ENCODE data around the gene EEF2KMT.
A peak's percentile ranks its signal among the peaks of the same experiment; 100 is the strongest.
"Not testable (repeated sequence)": the region's sequence is repeated elsewhere in the genome, so short reads cannot be mapped to it uniquely, and the experiment has no call there.

The EEF2KMT gene

DNA sequence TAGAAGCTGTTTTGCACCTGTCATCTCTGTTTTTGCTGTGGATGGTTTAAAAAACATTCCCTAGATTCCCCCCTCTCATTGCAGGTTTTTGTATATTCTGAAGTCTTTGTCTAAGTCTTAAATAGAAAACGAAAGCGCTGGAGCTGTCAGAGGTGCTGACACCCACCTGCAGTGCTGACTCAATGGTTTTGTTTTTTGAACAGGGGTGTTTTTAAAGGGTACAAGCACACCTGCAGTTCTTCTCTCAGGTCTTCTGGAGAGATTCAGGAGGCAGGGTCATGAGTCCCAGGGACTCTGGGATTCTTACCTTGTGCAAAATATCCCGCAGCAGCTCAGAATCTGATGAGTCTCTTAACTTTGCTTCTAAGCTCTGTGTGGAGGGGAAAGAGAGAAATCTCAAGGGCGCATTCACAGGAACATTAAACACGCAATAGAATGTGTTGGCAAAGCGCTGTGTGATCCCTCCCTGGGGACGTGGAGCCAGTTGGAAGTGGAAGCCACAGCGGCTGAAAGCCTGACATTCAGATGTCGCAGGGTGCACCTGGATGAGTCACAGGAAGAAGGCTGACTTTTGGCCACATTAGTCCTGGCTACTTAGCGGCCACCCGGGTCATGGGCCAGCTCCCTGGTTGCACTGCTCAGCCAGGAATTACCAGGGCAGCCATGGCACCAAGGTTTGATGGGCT, 2.3 kb downstream of the EEF2KMT start:
- DNase-seq: not testable (repeated sequence)

GRCh38 chr16:5093746-5094145, 3.8 kb downstream of the EEF2KMT start:
- not testable (repeated sequence) for DNase-seq

DNA sequence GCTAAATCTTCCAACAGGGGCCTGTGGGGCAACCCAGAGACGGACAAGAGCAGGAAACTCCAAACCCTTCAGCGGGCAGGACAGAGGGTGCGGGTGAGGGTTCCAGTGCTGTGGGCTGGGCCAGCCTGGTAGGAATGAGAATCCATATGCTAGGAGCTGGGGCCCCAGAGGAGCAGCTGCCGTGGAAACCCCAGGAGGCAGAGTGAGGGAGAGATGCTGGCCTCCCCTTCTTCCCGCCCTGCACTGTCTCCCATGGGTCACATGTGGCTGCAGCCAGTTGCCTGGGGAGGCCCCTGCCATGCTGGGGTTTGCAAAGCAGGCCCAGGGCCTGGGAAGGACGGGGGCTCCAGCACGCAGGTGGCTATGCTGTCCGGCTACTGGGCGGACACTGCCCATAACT, 4.5 kb downstream of the EEF2KMT start:
- DNase-seq: not testable (repeated sequence)

DNA sequence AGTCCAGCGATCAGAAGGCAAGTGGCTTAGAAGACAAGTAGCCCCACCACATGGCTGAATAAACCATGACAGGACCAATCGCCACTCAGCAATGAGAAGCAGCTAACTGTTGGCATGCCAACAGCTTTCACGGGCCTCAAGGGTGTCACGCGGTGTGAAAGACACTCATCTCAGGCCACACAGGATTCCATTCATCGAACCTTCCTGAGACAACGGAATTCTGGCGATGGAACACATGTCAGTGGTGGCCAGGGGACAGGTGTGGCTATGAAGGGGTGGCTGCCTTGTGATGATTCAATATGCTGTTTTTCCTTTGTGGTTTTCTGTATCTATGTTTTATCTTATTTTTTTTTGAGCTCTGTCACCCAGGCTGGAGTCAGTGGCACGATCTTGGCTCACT, 7.0 kb downstream of the EEF2KMT start:
- DNase-seq: peak; percentile 12

DNA sequence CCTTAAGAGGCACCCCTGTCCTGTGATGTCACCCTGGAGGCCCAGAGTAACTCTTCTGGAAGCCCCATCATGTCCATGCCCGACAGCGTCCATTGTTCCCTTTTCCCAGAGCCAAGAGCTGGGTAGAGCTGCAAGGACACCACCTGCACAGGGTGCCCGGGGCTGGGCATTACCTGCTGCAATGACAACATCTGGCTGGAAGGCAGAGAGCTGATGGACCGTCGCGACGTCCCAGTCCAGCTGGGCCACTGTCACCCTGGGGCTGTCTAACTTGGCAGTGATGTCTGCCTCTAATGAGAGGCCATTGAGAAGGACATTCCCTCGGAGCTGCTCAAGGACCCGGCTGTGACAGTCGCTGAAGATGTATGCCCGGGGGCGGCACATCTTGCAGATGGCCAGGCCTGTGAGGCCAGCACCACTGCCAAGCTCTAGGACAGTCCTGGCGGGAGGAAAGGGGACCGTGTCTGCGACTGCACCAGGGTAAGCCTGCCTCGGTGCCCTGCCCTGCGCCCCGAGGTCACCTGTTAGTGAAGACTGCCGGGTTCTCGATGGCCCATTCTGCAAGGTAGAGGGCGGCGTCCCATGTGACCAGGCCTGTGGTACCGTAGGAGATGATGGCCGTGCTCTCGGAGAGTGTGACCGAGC, 7.6 kb downstream of the EEF2KMT start:
- DNase-seq: not testable (repeated sequence)

GRCh38 chr16:5088936-5089335, 8.7 kb downstream of the EEF2KMT start:
- not testable (repeated sequence) for DNase-seq

DNA sequence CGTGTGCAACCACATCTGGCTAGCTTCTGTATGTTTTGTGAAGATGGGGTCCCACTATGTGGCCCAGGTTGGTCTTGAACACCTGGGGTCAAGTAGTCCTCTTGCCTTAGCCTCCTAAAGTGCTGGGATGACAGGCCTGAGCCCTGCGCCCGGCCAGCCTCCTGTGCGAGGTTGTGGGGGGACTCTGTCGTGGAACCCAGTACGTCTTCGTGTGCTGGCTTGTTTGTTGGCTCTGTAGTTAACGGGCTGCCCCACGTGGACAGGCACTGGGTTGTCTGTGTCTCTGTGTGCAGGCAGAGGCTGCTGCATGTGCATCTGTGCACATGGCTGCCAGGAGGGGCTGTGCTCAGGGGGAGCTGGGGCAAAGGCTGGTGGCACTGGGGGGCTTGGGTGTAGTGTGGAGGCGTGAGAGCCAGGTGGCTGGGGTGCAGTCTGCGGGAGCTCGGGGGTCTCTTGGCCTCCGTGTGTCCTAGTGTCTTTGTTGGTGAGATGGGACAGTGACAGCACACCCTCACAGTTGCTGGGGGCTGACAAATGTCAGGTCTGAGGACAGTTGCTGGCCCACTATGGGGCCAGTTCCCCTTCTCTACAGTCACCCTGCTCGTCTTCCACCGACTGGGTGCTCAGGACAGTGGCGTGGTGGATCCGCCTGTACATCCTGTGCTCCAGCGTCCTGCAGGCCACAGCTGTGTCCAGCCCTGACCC, 9.4 kb downstream of the EEF2KMT start:
- DNase-seq: not testable (repeated sequence)

- not testable (repeated sequence) for DNase-seq
Observed at GRCh38 chr16:5085716-5086115, 11.9 kb downstream of the EEF2KMT start.

- peak; percentile 41 for DNase-seq
Observed at GRCh38 chr16:5084802-5085201, 12.8 kb downstream of the EEF2KMT start.

- DNase-seq: not testable (repeated sequence)
Observed at GRCh38 chr16:5084099-5084731, 13.4 kb downstream of the EEF2KMT start.

GRCh38 chr16:5083646-5084045, 13.9 kb downstream of the EEF2KMT start:
- not testable (repeated sequence) for DNase-seq

DNA sequence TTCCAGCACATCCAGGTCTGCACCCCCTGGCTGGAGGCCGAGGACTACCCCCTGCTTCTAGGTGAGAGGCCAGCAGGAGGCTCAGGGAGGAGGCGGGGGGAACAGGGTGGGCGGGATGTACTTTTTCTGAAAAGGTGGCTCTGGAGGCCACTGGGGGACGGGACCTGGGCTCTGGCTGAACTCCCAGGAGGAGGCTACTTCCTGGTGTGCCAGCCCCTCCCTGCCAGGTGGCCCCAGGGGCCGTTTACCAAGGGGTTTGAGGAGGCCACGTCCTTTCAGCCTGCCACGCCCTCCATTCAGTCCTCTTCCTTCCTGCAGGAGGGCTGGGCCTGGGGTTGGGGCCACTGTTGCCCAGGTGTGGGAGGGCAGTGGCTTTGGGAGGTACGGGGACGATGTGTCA, 16.6 kb downstream of the EEF2KMT start:
- DNase-seq: not testable (repeated sequence)

- not testable (repeated sequence) for DNase-seq
Observed at GRCh38 chr16:5080461-5080860, 17.1 kb downstream of the EEF2KMT start.

- no peak for DNase-seq
Observed at GRCh38 chr16:5078626-5079025, 19.0 kb downstream of the EEF2KMT start.

- no peak for DNase-seq
Observed at GRCh38 chr16:5077304-5077703, 20.3 kb downstream of the EEF2KMT start.

GRCh38 chr16:5075637-5076036, 22.0 kb downstream of the EEF2KMT start:
- DNase-seq: no peak

DNA sequence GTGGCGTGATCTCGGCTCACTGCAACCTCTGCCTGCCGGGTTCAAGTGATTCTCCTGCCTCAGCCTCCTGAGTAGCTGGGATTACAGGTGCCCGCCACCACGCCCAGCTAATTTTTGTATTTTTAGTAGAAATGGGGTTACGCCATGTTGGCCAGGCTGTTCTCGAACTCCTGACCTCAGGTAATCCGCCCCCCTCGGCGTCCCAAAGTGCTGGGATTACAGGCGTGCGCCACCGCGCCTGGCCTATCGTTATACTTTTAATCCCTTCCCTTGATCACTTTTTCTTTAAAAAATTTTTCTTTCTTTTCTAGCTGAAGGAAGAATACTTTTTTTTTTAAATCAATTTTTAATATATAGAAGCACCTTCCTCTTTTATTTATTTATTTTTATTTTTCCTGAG, 23.8 kb downstream of the EEF2KMT start:
- not testable (repeated sequence) for DNase-seq

GRCh38 chr16:5073279-5073629, 24.3 kb downstream of the EEF2KMT start:
- peak; percentile 29 for DNase-seq

DNA sequence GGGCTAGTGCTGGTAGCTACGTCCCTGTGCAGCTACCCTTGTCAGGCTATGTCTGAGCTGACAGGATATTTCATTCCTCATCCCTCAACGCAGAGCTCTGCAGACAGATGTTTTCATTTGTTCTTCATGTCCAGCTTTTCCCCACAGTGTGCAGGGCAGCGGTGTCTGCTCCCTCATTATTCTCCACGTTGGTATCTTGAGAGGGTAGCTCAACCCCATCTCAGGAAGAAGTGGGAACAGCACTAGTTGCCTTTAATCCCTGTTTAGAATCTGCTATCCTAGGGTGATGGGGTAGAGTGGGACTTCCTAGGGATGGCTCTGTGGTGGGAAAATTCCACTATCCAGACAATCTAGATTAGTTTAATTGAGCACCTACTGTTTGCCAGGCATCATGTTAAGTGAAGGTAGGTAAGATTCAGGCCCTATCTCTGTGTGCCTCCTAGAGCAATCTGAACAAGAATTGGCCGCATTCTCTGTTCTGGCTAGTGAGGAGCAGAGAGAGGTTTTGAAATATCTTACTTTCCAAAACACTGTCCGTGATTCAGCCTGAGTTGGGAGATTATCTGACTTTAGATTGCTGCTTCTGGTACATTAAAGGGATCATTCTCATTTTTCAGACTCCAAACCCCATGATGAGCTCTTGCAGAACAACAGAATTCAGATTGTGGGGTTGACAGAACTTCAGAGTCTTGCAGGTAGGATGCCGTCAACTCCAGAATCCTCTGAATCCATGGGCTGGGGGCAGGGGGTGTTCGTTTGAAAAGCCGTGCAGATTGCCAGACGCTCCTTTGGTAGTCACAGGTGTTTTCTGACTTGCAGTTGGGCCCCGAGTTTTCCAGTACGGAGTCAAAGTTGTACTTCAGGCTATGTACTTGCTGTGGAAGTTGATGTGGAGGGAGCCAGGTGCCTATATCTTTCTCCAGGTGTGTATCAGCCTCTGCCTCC, 25.0 kb downstream of the EEF2KMT start:
- peak; percentile 6 for DNase-seq

DNA sequence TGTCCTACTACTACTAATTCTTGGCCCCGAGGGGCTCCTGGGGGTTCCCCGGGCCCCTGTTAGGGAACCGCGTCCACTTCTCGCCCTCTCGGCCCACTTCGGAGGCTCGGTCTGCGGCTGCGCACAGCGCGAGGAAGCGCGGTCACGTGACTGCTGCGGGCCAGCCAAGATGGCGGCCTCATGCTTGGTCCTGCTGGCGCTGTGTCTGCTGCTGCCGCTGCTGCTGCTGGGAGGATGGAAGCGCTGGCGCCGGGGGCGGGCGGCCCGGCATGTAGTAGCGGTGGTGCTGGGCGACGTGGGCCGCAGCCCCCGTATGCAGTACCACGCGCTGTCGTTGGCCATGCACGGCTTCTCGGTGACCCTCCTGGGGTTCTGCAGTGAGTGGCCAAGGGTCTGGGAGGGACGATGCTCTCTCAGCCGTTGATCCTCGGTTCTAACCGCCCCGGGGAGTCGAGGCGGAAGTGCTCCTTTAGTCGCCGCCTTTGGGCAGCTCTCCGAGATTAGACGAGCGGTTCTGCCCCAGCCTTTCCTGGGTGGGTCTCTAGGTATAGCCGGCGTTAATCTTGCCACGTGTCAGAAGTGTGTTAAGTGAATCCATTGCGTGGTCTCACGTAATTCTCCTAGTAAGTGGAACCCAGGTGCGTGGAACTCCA, 25.8 kb downstream of the EEF2KMT start, which contains the start of gene ALG1:
Gene ALG1 (plus strand): TSS at position 163 of the 653 bp plus-strand sequence. CDS start 7 bp downstream, at position 170.
- peak; percentile 84 for DNase-seq

DNA sequence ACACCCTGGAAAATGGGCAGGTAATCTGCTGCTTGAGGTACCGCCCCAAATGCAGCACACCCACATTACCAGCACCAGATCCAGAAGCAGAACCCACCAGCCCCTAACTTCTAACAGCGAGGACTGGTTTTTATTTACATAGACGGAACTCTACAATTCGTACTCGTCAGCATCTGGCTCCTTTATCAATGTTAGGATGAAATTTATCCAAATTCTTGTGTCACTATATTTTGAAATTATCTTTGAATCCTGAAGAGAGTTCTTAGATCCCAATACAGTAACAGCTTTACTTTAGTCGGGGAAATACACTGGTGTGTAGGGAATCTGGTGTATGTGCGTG, 26.3 kb downstream of the EEF2KMT start:
- no peak for DNase-seq
